Left forelimb (tissue), 1 donor: ENCODE measurements around the gene C17orf114.
"Not testable (repeated sequence)": the region's sequence is repeated elsewhere in the genome, so short reads cannot be mapped to it uniquely, and the experiment has no call there.

Experiments
- DNase-seq: peaks from one replicate; pipeline ENCODE4 v3.0.0-alpha.2; 2018; ENCODE audit warnings: low spot score

Gene C17orf114

GRCh38 chr17:4802228-4802627 lies at the start of gene C17orf114:
Gene C17orf114 (minus strand): TSS chr17:4802328.
- no peak for DNase-seq

- no peak for DNase-seq
These were observed 49.0 kb upstream of the C17orf114 start for GRCh38 chr17:4851084-4851483.

GRCh38 chr17:4850246-4850645 lies 48.1 kb upstream of the C17orf114 start:
- DNase-seq = no peak

DNA sequence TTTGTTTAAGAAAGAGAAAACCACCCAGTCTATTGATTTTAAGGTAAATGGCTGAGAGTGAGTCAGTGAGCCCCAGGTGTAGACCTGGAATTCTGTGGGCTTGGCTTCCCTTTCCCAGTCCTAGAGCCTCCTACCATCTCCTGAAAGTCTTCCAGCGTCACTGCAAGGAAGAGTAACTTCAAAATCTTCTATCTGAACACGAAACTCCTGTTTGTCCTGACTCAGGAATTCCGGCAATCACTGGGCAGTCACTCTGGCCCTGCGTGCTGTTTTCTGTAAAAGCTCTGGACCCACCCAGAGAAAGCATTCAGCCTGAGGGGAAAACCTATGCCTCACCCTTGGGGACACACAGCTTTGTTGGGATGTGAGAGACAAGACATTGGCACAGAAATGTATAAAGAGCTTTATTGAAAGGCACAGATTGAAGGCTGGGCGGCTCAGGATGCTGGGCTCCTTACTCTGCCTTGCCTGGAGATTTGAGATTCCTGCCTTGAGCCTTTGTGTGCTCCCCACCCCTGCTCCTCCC lies 46.9 kb upstream of the C17orf114 start:
- DNase-seq = no peak

- DNase-seq = no peak
These were observed 44.7 kb upstream of the C17orf114 start for GRCh38 chr17:4846635-4847390.

DNA sequence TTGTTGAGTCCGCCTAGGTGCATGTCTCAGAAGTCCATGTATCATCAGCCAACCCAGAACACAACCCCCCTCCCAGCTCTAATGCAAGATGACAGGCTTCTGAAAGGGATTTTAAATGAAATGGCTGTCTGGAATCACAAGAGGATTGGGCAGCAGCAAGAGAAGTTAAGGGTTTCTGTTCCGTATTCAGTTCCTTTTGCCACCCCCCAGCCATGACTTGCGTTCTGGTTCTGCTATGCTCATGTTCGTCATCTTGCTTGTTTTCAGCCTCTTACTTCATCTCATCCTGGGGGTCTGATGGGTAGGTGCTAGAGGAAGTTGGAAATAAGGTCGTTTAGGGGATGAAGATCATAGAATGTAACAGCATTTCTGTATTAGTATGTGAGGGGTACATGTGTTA lies 43.0 kb upstream of the C17orf114 start:
- DNase-seq = no peak

GRCh38 chr17:4843321-4844000 lies 41.3 kb upstream of the C17orf114 start:
- no peak for DNase-seq

GRCh38 chr17:4842376-4842775 lies 40.2 kb upstream of the C17orf114 start:
- DNase-seq = no peak

GRCh38 chr17:4840893-4841242 lies 38.7 kb upstream of the C17orf114 start:
- no peak for DNase-seq

- no peak for DNase-seq
These were observed 38.1 kb upstream of the C17orf114 start for GRCh38 chr17:4839965-4840892.

GRCh38 chr17:4839221-4839620 lies 37.1 kb upstream of the C17orf114 start:
- DNase-seq = no peak

GRCh38 chr17:4838309-4838785 lies 36.2 kb upstream of the C17orf114 start:
- DNase-seq = no peak

DNA sequence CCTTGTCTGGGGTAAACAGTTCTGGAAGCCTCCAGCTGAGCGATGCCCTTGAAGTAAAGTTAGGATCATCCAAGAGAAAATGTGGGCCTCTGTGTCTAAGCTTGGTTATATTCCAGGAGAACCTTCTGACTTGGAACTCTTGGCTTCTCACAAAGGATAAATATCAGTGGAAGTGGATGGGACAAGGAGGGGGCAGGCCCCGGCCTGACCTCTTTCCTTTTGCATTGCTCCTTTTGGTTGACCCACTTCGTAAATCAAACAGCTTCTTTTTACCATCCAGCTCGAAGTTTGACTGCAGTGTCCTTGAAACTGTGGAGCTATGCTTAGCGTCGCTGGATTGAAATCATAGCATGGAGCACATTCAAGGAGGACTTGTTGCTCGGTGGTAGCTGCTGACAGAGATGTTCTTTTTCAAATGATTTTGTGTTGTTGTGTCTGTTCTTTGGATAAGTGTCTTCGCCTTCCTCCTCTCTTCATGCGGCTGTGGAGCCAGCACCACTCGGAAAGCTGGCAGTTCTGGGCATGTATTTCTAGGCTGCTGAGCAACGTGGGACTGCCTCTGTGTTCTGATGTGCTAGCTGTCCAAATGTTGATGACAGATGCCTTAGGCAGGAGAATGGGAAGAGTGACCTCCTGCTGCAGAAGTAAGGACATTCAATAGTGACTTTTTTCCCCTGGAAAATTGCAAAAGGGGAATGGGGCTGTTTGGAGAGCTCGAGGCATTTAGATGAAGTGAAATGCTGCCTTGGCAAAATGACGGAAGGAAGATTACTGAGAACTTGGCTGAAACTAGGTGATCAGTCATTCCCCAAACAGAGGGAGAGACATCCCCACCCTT lies 35.6 kb upstream of the C17orf114 start:
- no peak for DNase-seq

- no peak for DNase-seq
These were observed 34.1 kb upstream of the C17orf114 start for GRCh38 chr17:4836221-4836620.

DNA sequence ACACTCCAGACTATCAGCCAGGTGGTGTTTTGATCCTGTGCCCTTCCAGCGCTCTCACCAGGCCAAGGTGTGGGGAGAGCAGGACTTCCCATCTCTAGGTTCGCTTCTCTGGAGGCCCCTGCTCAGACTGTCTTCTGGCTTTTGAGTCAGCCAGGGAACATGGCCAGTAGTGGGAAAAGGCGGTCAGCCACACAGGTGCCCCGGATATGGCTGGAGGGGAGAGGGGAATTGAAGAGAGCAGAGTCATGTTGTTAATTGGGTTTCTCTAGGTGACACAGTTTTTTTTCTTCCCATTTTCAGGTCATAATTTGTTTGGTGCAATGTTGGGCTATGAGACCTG lies 32.5 kb upstream of the C17orf114 start:
- DNase-seq = no peak

GRCh38 chr17:4833941-4834680 lies 32.0 kb upstream of the C17orf114 start:
- DNase-seq = no peak

- DNase-seq = peak; percentile 92
These were observed 31.2 kb upstream of the C17orf114 start, which contains the start of gene MINK1 for GRCh38 chr17:4833178-4833940. Gene MINK1 (plus strand): TSS chr17:4833340. CDS start chr17:4833584, 244 bp downstream.

DNA sequence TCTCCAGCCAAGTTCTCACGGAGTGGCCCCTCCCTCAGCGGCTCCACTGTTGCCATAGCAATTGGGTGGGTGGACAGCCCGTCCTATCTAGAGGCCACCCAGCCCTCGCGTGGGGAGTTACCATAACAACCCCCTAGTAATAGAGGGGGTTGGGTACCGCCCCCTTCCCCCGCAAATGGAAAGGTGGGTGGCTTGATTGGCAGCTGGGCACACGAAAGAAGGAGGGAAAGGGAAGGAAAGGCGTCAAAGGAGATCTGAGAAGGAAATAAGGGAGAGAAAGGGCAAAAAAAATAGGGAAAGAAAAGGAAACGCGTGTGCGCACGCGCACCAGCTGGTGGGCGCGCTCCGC lies 30.7 kb upstream of the C17orf114 start:
- not testable (repeated sequence) for DNase-seq

- DNase-seq = no peak
These were observed 25.3 kb upstream of the C17orf114 start for GRCh38 chr17:4827399-4827798.
